IMR-90 (cell line): ENCODE results near the gene COLEC11. TPM values are rescaled to one million over a fixed set of nuclear protein-coding genes. Genes with fewer than 3 reads are reported as not detected.

Experiments
- ATAC-seq: fragments of 200-7000 bp; cut with Tn5 transposase; 2 replicates; pipeline ENCODE4 v1.9.1; 2020; ENCODE audit warnings: low read depth, mild to moderate bottlenecking, moderate library complexity
- BruUV-seq: library from RNA; stranded (reverse); fragments of 400-500 nt; replicated peaks from 2 replicates; lab custom pipeline; 2021; lab: Mats Ljungman, UMichigan
- CTCF ChIA-PET: fragments of 300-600 bp; formaldehyde crosslinking; extraction: SDS; loops from one replicate; lab custom pipeline; 2021; ENCODE audit warnings: antibody characterized with exemption; lab: Yijun Ruan, JAX
- POLR2A ChIA-PET: fragments of 300-600 bp; sonication (Branson Sonifier 250); formaldehyde crosslinking; loops from one replicate; lab custom pipeline; 2022; ENCODE audit warnings: antibody characterized with exemption; ENCODE audit not compliant: unreplicated experiment; lab: Charles Lee
- DNase-seq: peaks from one replicate; pipeline ENCODE4 v3.0.0; 2013
- H2AFZ ChIP-seq: replicated peaks from 2 replicates; pipeline ENCODE3; 2013; ENCODE audit warnings: low read length, mild to moderate bottlenecking; ENCODE audit not compliant: poor library complexity
- H2AK5ac ChIP-seq: 2 replicates; pipeline ENCODE4 v1.6.1; 2013; ENCODE audit warnings: low read depth, low read length, inconsistent platforms
- H2AK9ac ChIP-seq: replicated peaks from 2 replicates; pipeline ENCODE3; 2013; ENCODE audit warnings: mild to moderate bottlenecking, low read depth, low read length, moderate library complexity; ENCODE audit not compliant: poor library complexity
- H2BK120ac ChIP-seq: 2 replicates; pipeline ENCODE4 v1.6.1; 2013; ENCODE audit warnings: low read depth, low read length, inconsistent platforms
- H2BK15ac ChIP-seq: 3 replicates; pipeline ENCODE4 v1.6.1; 2013; ENCODE audit warnings: low read depth, low read length, inconsistent platforms
- H2BK20ac ChIP-seq: 2 replicates; pipeline ENCODE4 v1.6.1; 2013; ENCODE audit warnings: low read depth, mild to moderate bottlenecking, inconsistent platforms, low read length, moderate library complexity
- H2BK5ac ChIP-seq: 2 replicates; pipeline ENCODE4 v1.6.1; 2013; ENCODE audit warnings: mild to moderate bottlenecking, low read depth, low read length, inconsistent platforms; ENCODE audit not compliant: poor library complexity, severe bottlenecking
- H3K14ac ChIP-seq: replicated peaks from 2 replicates; pipeline ENCODE4 v1.6.1; 2013; ENCODE audit warnings: low read depth, low read length, inconsistent platforms
- H3K18ac ChIP-seq: 2 replicates; pipeline ENCODE4 v1.6.1; 2013; ENCODE audit warnings: low read depth, low read length, control low read depth
- H3K23ac ChIP-seq: 2 replicates; pipeline ENCODE4 v1.6.1; 2013; ENCODE audit warnings: low read depth, low read length, inconsistent platforms
- H3K27ac ChIP-seq: 2 replicates; pipeline ENCODE4 v1.5.1; 2013; ENCODE audit warnings: mild to moderate bottlenecking, control low read depth, low read length; ENCODE audit not compliant: insufficient read depth
- H3K27me3 ChIP-seq: 2 replicates; pipeline ENCODE4 v1.6.1; 2013; ENCODE audit warnings: low read length; ENCODE audit not compliant: control insufficient read depth, insufficient read depth
- H3K36me3 ChIP-seq: 2 replicates; pipeline ENCODE4 v1.6.1; 2013; ENCODE audit warnings: low read length, mixed read lengths; ENCODE audit not compliant: control insufficient read depth, insufficient read depth
- H3K4ac ChIP-seq: 2 replicates; pipeline ENCODE4 v1.6.1; 2013; ENCODE audit warnings: low read depth, low read length, inconsistent platforms
- H3K4me1 ChIP-seq: 2 replicates; pipeline ENCODE4 v1.6.1; 2013; ENCODE audit warnings: low read length, mixed read lengths; ENCODE audit not compliant: control insufficient read depth, insufficient read depth
- H3K4me2 ChIP-seq: 2 replicates; pipeline ENCODE4 v1.6.1; 2013; ENCODE audit warnings: low read depth, mild to moderate bottlenecking, control low read depth, low read length, moderate library complexity
- H3K4me3 ChIP-seq: 2 replicates; pipeline ENCODE4 v1.5.1; 2013; ENCODE audit warnings: low read depth, mild to moderate bottlenecking, control low read depth, low read length, moderate library complexity; ENCODE audit not compliant: insufficient read depth
- H3K56ac ChIP-seq: 2 replicates; pipeline ENCODE4 v1.6.1; 2013; ENCODE audit warnings: low read length, inconsistent platforms; ENCODE audit not compliant: insufficient read depth; ENCODE audit errors: extremely low read depth
- H3K79me1 ChIP-seq, 2 experiments: 2 replicates each; pipeline ENCODE4 v1.6.1; 2013; ENCODE audit warnings: low read length in 2 of 2, inconsistent platforms in 1 of 2, low read depth in 1 of 2
- H3K9ac ChIP-seq: 2 replicates; pipeline ENCODE4 v1.6.1; 2013; ENCODE audit warnings: low read depth, low read length, control low read depth
- H3K9me1 ChIP-seq: 2 replicates; pipeline ENCODE4 v1.6.1; 2013; ENCODE audit warnings: low read length, inconsistent platforms; ENCODE audit not compliant: insufficient read depth
- H3K9me3 ChIP-seq: 2 replicates; pipeline ENCODE4 v1.6.1; 2013; ENCODE audit warnings: low read length; ENCODE audit not compliant: control insufficient read depth, insufficient read depth
- H4K20me1 ChIP-seq: 2 replicates; pipeline ENCODE4 v1.6.1; 2013; ENCODE audit warnings: low read length, inconsistent platforms; ENCODE audit not compliant: insufficient read depth
- H4K5ac ChIP-seq: 2 replicates; pipeline ENCODE4 v1.6.1; 2013; ENCODE audit warnings: mild to moderate bottlenecking, low read depth, low read length, control low read depth
- H4K8ac ChIP-seq, 2 experiments: 2 replicates each; pipeline ENCODE4 v1.6.1; 2013; ENCODE audit warnings: low read depth in 2 of 2, low read length in 2 of 2, control low read depth in 1 of 2, inconsistent platforms in 1 of 2
- H4K91ac ChIP-seq: 2 replicates; pipeline ENCODE4 v1.6.1; 2013; ENCODE audit warnings: low read depth, low read length, inconsistent platforms; ENCODE audit not compliant: insufficient read depth
- MAFK ChIP-seq: IDR thresholded peaks from 2 replicates; pipeline ENCODE4 v1.6.1; 2012; ENCODE audit warnings: low read depth, low read length, improper control_type of control experiment
- USF2 ChIP-seq: fragments of 150-350 bp; IDR thresholded peaks from 2 replicates; pipeline ENCODE4 v1.6.1; 2017; ENCODE audit warnings: mild to moderate bottlenecking, antibody characterized with exemption, low read length, low read depth
- WGBS, 2 experiments: methylation state at CpG; one replicate each; pipeline versions ENCODE4 v1.1.5 to v1.1.7; 2013; ENCODE audit warnings: missing lambda C conversion rate in 2 of 2; ENCODE audit not compliant: insufficient read length in 1 of 2; ENCODE audit errors: extremely low coverage in 2 of 2; 5-methylcytosine and 5-hydroxymethylcytosine counted together
- dilution Hi-C: fragments of 300-500 bp; cut with HindIII; formaldehyde crosslinking; loops from one replicate; pipeline ENCODE4 v1.14.3; 2018; ENCODE audit warnings: low sequenced_read_pairs; ENCODE audit not compliant: unreplicated experiment
- in situ Hi-C: fragments of 300-500 bp; cut with MboI; formaldehyde crosslinking; loops from 3 replicates; pipeline ENCODE4 v1.14.3; 2019; ENCODE audit warnings: low sequenced_read_pairs, inconsistent platforms, mixed read lengths
- intact Hi-C: fragments of 100-400 bp; cut with micrococcal nuclease; formaldehyde crosslinking; loops from 2 replicates; pipeline ENCODE4 v1.10.0; 2022
- polyA plus RNA-seq, 3 experiments: library from polyadenylated mRNA; depleted of rRNA; stranded (reverse); fragments of >200 nt; gene quantifications; 2 replicates each; pipeline ENCODE4 v1.2.3, GENCODE V29; 2012; ENCODE audit warnings: low replicate concordance in 1 of 3
- total RNA-seq: library from RNA; depleted of rRNA; stranded (reverse); fragments of >200 nt; gene quantifications from 2 replicates; pipeline ENCODE4 v1.2.3, GENCODE V29; 2012

The COLEC11 gene
- total and polyA plus RNA-seq, 2 of the 4 experiments (the other 2 are of a cell fraction) = under 0.01 to 0.24 TPM

- Histone ChIP-seq H3K4ac (no peak overlapping the region), H3K27ac (no peak overlapping the region), H2AFZ (no peak overlapping the region), H3K27me3 (no peaks in the 10 kb centered on the region; the same call in 1 of the 2 replicates), H3K9ac (no peak overlapping the region), H3K56ac (no peak overlapping the region), H2BK20ac (no peak overlapping the region), H2BK5ac (no peak overlapping the region), H3K36me3 (no peaks in the 10 kb centered on the region), H2AK5ac (no peak overlapping the region), H2BK120ac (no peak overlapping the region), H3K14ac (no peak overlapping the region), H2AK9ac (no peak overlapping the region), H3K4me2 (no peak overlapping the region), H3K9me1 (no peaks in the 10 kb centered on the region), H3K9me3 (peaks cover 3% of the 10 kb centered on the region; the same call in 1 of the 2 replicates), H4K91ac (no peak overlapping the region), H2BK15ac (no peak overlapping the region), H3K79me1 (no peaks in the 10 kb centered on the region), H3K18ac (no peak overlapping the region), H4K8ac (no peak overlapping the region), H3K4me1 (peaks cover 4% of the 10 kb centered on the region; the same call in 1 of the 2 replicates), H4K20me1 (no peaks in the 10 kb centered on the region), H3K23ac (no peak overlapping the region), H3K4me3 (no peak overlapping the region), H4K5ac (no peak overlapping the region)
- intact Hi-C loops = no loop called here
- POLR2A ChIA-PET = no interaction called here
- CTCF ChIA-PET = no interaction called here
- TF ChIP-seq MAFK (no peak), USF2 (no peak)
- ATAC-seq (no peak), DNase-seq (no peak)
- dilution Hi-C loops = no loop called here
- BruUV-seq = no TSS peak
- 91% methylated on average over 8 of the region's 16 CpGs; no CpG with 5 or more reads in 1 of the 2 experiments for WGBS, 2 experiments
- in situ Hi-C loops = loop anchor here (10.0 kb wide), 1 partner anchor 225 kb away; no protein-coding TSS in a partner anchor
These were observed 54.7 kb downstream of the COLEC11 start for GRCh38 chr2:3649581-3649980.
